Neural cell (in vitro differentiated cells): ENCODE data around the gene ANKRD6. TPM values are rescaled to one million over a fixed set of nuclear protein-coding genes. Genes with fewer than 3 reads are reported as not detected.

Experiments
- H2AFZ ChIP-seq: fragments of 200-600, 300-800 bp; sonication (generic), shearing (Covaris generic); 2 replicates; pipeline ENCODE4 v1.6.0; 2014; ENCODE audit warnings: low read depth, mild to moderate bottlenecking, antibody characterized with exemption, low read length, moderate library complexity
- H3F3A ChIP-seq: fragments of 200-600 bp; shearing (Covaris generic); 2 replicates; pipeline ENCODE4 v1.6.1; 2016; ENCODE audit warnings: mild to moderate bottlenecking, moderate library complexity, mixed read lengths, antibody characterized with exemption, low read length; ENCODE audit not compliant: insufficient read depth, poor library complexity, severe bottlenecking
- H3K27ac ChIP-seq: fragments of 200-600, 300-800 bp; sonication (generic), shearing (Covaris generic); 2 replicates; pipeline ENCODE4 v1.5.1; 2014; ENCODE audit warnings: mild to moderate bottlenecking, low read length, moderate library complexity
- H3K27me3 ChIP-seq: fragments of 300-800, 200-600 bp; sonication (generic), shearing (Covaris generic); 2 replicates; pipeline ENCODE4 v1.6.0; 2014; ENCODE audit warnings: mild to moderate bottlenecking, low read depth, low read length, moderate library complexity; ENCODE audit not compliant: insufficient read depth
- H3K36me3 ChIP-seq: fragments of 300-800, 200-600 bp; sonication (generic), shearing (Covaris generic); 2 replicates; pipeline ENCODE4 v1.5.1; 2014; ENCODE audit warnings: mild to moderate bottlenecking, antibody characterized with exemption, low read length, moderate library complexity; ENCODE audit not compliant: insufficient read depth
- H3K4me2 ChIP-seq: fragments of 300-800, 200-600 bp; sonication (generic), shearing (Covaris generic); 2 replicates; pipeline ENCODE4 v1.6.0; 2014; ENCODE audit warnings: mild to moderate bottlenecking, low read length
- H3K4me3 ChIP-seq: fragments of 300-800, 200-600 bp; sonication (generic), shearing (Covaris generic); 2 replicates; pipeline ENCODE4 v1.5.1; 2014; ENCODE audit warnings: mild to moderate bottlenecking, low read length, moderate library complexity
- H3K79me2 ChIP-seq: fragments of 200-600 bp; shearing (Covaris generic); replicated peaks from 2 replicates; pipeline ENCODE4 v1.6.0; 2014; ENCODE audit warnings: mild to moderate bottlenecking, low read length, moderate library complexity; ENCODE audit not compliant: insufficient read depth
- H3K9ac ChIP-seq: fragments of 300-800, 200-600 bp; sonication (generic), shearing (Covaris generic); 2 replicates; pipeline ENCODE4 v1.6.1; 2016; ENCODE audit warnings: mild to moderate bottlenecking, low read length, mixed read lengths
- H3K9me2 ChIP-seq: fragments of 200-600 bp; shearing (Covaris generic); 2 replicates; pipeline ENCODE4 v1.6.1; 2016; ENCODE audit warnings: mild to moderate bottlenecking, low read length, mixed read lengths; ENCODE audit not compliant: insufficient read depth
- H3K9me3 ChIP-seq: fragments of 200-600, 300-800 bp; sonication (generic), shearing (Covaris generic); 2 replicates; pipeline ENCODE4 v1.6.1; 2016; ENCODE audit warnings: mild to moderate bottlenecking, mixed run types, low read length, moderate library complexity, mixed read lengths
- H4K20me1 ChIP-seq: fragments of 200-600 bp; shearing (Covaris generic); 2 replicates; pipeline ENCODE4 v1.6.1; 2016; ENCODE audit warnings: mild to moderate bottlenecking, mixed run types; ENCODE audit not compliant: insufficient read depth
- EP300 ChIP-seq: fragments of 450-650 bp; conservative IDR thresholded peaks from 2 replicates; pipeline ENCODE4 v1.6.1; 2014; ENCODE audit warnings: antibody characterized with exemption, mild to moderate bottlenecking, moderate library complexity; ENCODE audit not compliant: poor library complexity, severe bottlenecking
- EZH2 ChIP-seq: fragments of 200-600, 300-800 bp; shearing (Covaris generic), sonication (generic); IDR thresholded peaks from 2 replicates; pipeline ENCODE4 v1.6.1; 2014; ENCODE audit warnings: antibody characterized with exemption, low read length, borderline replicate concordance, mild to moderate bottlenecking; ENCODE audit not compliant: insufficient read depth, poor library complexity, severe bottlenecking
- MXI1 ChIP-seq: fragments of 450-650 bp; conservative IDR thresholded peaks from 2 replicates; pipeline ENCODE4 v1.6.1; 2014; ENCODE audit warnings: antibody characterized with exemption, mild to moderate bottlenecking; ENCODE audit not compliant: poor library complexity, severe bottlenecking
- POLR2AphosphoS5 ChIP-seq: IDR thresholded peaks from 2 replicates; pipeline ENCODE4 v1.6.1; 2012
- RAD21 ChIP-seq: fragments of 450-650 bp; conservative IDR thresholded peaks from 2 replicates; pipeline ENCODE4 v1.6.1; 2014; ENCODE audit warnings: antibody characterized with exemption, mild to moderate bottlenecking, moderate library complexity
- SMC3 ChIP-seq: fragments of 450-650 bp; conservative IDR thresholded peaks from 2 replicates; pipeline ENCODE4 v1.6.1; 2014; ENCODE audit warnings: antibody characterized with exemption, mild to moderate bottlenecking, moderate library complexity; ENCODE audit not compliant: poor library complexity
- TAF1 ChIP-seq: IDR thresholded peaks from 2 replicates; pipeline ENCODE4 v1.6.1; 2012; ENCODE audit warnings: low read depth
- polyA plus RNA-seq: library from polyadenylated mRNA; depleted of rRNA; stranded (reverse); fragments of >200 nt; gene quantifications from 2 replicates; pipeline ENCODE4 v1.2.3, GENCODE V29; 2014
- TF ChIP-seq, protein P1 (sequence below): IDR thresholded peaks from 2 replicates; pipeline ENCODE4 v1.6.1; 2012; ENCODE audit warnings: borderline replicate concordance
- TF ChIP-seq, protein P2 (sequence below): fragments of 450-650 bp; IDR thresholded peaks from 2 replicates; pipeline ENCODE4 v1.5.1; 2014; ENCODE audit warnings: antibody characterized with exemption, mild to moderate bottlenecking, moderate library complexity; ENCODE audit not compliant: poor library complexity, severe bottlenecking

Gene ANKRD6
- polyA plus RNA-seq, 1 donor from 2014 or later, result 43.5 TPM

DNA sequence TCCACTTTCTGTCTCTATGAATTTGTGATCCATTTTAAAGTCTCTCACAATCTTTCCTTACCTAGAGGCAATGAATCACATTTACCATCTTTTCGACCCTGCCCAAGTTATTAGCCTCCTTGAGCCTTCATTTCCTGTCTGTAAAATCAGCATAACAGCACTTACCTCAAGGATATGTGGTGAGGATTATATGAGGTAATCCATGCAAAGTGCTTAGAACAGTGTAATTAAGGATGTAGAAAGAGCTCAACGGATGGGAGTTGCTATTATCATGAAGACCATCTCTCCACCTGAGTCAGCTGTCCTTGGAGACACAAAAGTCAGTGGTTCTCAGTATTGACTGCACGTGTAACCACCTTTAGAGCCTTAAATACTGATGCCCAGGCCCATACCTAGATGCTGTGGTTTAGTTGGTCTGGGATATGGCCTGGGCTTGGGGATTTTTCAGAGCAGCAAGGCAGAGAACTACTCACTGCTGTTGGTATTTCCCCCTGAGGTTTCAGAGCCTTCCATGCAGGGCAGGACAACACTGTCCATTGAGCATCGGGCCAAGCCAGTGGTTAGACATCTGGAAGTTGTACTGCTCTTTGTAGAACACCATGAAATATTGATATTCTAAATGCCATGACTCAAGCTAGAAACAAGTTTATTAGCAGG is 149.8 kb downstream of the ANKRD6 start:
- Histone ChIP-seq H3K36me3 (no peaks in the 10 kb centered on the region), H3K9me3 (no peaks in the 10 kb centered on the region), H2AFZ (no peak overlapping the region), H3K79me2 (no peaks in the 10 kb centered on the region), H3K4me2 (no peak overlapping the region), H3K27me3 (no peaks in the 10 kb centered on the region), H3K4me3 (no peak overlapping the region), H3K9ac (no peak overlapping the region), H3K27ac (no peak overlapping the region), H4K20me1 (no peaks in the 10 kb centered on the region), H3K9me2 (no peaks in the 10 kb centered on the region), H3F3A (no peaks in the 10 kb centered on the region)
- TF ChIP-seq MXI1 (no peak), RAD21 (no peak), EP300 (no peak)

DNA sequence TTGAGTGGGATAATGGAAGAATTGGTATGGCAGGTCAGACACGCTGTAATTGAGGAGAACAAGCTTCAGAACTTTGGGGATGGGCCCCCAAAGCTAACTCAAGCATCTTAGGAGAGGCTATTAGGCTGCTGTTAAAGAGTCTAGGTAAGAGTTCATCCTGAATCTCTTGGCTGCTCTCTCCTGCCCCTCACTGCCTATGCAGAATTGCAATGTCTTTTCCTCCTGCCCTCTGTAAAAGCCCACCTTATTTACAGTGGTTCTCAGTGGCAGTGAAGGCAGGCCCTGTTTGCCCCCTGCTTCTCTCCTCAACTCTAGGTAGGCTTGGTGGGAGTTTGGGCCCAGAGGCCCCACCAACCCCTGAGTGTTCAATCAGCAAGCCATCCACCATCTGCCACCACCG is 150.6 kb downstream of the ANKRD6 start:
- Histone ChIP-seq H2AFZ (no peak overlapping the region), H4K20me1 (no peaks in the 10 kb centered on the region), H3K79me2 (no peaks in the 10 kb centered on the region), H3K27me3 (no peaks in the 10 kb centered on the region), H3K4me3 (no peak overlapping the region), H3K9me3 (no peaks in the 10 kb centered on the region), H3K9ac (no peak overlapping the region), H3F3A (no peaks in the 10 kb centered on the region), H3K36me3 (no peaks in the 10 kb centered on the region), H3K27ac (no peak overlapping the region), H3K9me2 (no peaks in the 10 kb centered on the region), H3K4me2 (no peak overlapping the region)
- no peak for TF ChIP-seq MXI1
- no peak for TF ChIP-seq EP300
- TF ChIP-seq RAD21, result no peak
- TF ChIP-seq SMC3, result no peak
- no peak for TF ChIP-seq POLR2AphosphoS5
- TF ChIP-seq, protein P1, sequence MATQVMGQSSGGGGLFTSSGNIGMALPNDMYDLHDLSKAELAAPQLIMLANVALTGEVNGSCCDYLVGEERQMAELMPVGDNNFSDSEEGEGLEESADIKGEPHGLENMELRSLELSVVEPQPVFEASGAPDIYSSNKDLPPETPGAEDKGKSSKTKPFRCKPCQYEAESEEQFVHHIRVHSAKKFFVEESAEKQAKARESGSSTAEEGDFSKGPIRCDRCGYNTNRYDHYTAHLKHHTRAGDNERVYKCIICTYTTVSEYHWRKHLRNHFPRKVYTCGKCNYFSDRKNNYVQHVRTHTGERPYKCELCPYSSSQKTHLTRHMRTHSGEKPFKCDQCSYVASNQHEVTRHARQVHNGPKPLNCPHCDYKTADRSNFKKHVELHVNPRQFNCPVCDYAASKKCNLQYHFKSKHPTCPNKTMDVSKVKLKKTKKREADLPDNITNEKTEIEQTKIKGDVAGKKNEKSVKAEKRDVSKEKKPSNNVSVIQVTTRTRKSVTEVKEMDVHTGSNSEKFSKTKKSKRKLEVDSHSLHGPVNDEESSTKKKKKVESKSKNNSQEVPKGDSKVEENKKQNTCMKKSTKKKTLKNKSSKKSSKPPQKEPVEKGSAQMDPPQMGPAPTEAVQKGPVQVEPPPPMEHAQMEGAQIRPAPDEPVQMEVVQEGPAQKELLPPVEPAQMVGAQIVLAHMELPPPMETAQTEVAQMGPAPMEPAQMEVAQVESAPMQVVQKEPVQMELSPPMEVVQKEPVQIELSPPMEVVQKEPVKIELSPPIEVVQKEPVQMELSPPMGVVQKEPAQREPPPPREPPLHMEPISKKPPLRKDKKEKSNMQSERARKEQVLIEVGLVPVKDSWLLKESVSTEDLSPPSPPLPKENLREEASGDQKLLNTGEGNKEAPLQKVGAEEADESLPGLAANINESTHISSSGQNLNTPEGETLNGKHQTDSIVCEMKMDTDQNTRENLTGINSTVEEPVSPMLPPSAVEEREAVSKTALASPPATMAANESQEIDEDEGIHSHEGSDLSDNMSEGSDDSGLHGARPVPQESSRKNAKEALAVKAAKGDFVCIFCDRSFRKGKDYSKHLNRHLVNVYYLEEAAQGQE, result no peak
- TF ChIP-seq EZH2, result no peak
- TF ChIP-seq, protein P2, sequence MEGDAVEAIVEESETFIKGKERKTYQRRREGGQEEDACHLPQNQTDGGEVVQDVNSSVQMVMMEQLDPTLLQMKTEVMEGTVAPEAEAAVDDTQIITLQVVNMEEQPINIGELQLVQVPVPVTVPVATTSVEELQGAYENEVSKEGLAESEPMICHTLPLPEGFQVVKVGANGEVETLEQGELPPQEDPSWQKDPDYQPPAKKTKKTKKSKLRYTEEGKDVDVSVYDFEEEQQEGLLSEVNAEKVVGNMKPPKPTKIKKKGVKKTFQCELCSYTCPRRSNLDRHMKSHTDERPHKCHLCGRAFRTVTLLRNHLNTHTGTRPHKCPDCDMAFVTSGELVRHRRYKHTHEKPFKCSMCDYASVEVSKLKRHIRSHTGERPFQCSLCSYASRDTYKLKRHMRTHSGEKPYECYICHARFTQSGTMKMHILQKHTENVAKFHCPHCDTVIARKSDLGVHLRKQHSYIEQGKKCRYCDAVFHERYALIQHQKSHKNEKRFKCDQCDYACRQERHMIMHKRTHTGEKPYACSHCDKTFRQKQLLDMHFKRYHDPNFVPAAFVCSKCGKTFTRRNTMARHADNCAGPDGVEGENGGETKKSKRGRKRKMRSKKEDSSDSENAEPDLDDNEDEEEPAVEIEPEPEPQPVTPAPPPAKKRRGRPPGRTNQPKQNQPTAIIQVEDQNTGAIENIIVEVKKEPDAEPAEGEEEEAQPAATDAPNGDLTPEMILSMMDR, result no peak
- TF ChIP-seq TAF1, result no peak
